ENCODE results near the gene COMTD1.

Gene COMTD1

GRCh38 chr10:75234017-75234682, 1.6 kb downstream of the COMTD1 start:
- H3K9ac ChIP-seq (ENCODE audit: low read length): peak overlapping the region; percentile 79
- peak overlapping the region; percentile 82 for H3K27ac ChIP-seq (ENCODE audit: low read depth, low read length)
- H3K36me3 ChIP-seq (ENCODE audit: low read length): peaks cover 17% of the 10 kb centered on the region
- no peaks in the 10 kb centered on the region for H3K27me3 ChIP-seq (ENCODE audit: low read length)
- no peaks in the 10 kb centered on the region for H3K79me2 ChIP-seq (ENCODE audit: insufficient read depth, low read length)
- H3K4me3 ChIP-seq (ENCODE audit: insufficient read depth, low read length, poor library complexity, severe bottlenecking): peak overlapping the region; percentile 72
- peaks cover 57% of the 10 kb centered on the region for H3F3A ChIP-seq (ENCODE audit: insufficient read depth)
- H4K20me1 ChIP-seq (ENCODE audit: low read depth, low read length): no peaks in the 10 kb centered on the region; the same call in 1 of the 2 replicates
- H3K4me2 ChIP-seq (ENCODE audit: low read depth, low read length, poor library complexity, severe bottlenecking): peak overlapping the region; percentile 70
- no peaks in the 10 kb centered on the region for H3K9me3 ChIP-seq (ENCODE audit: insufficient read depth, low read length)
- H2AFZ ChIP-seq (ENCODE audit: low read depth, low read length, severe bottlenecking): peak overlapping the region; percentile 50
- no peaks in the 10 kb centered on the region for H3K9me2 ChIP-seq (replicated peaks; ENCODE audit: insufficient read depth, low read length)
- TF ChIP-seq EZH2phosphoT487 (conservative IDR thresholded peaks at IDR 0.05; ENCODE audit: low read length) (no peak), CTCF (IDR thresholded peaks at IDR 0.05; ENCODE audit: insufficient read depth, low read length, poor library complexity, severe bottlenecking) (no peak)

- Histone ChIP-seq H3K9me3 (ENCODE audit: insufficient read depth, low read length) (no peaks in the 10 kb centered on the region), H3K79me2 (ENCODE audit: insufficient read depth, low read length) (peaks cover 1% of the 10 kb centered on the region; the same call in 1 of the 2 replicates), H3K27ac (ENCODE audit: low read depth, low read length) (peak overlapping the region; percentile 82), H3K27me3 (ENCODE audit: low read length) (no peaks in the 10 kb centered on the region), H3K4me3 (ENCODE audit: insufficient read depth, low read length, poor library complexity, severe bottlenecking) (no peak overlapping the region), H3F3A (ENCODE audit: insufficient read depth) (peaks cover 64% of the 10 kb centered on the region), H4K20me1 (ENCODE audit: low read depth, low read length) (no peaks in the 10 kb centered on the region; the same call in 1 of the 2 replicates), H3K9me2 (replicated peaks; ENCODE audit: insufficient read depth, low read length) (no peaks in the 10 kb centered on the region), H3K9ac (ENCODE audit: low read length) (peak overlapping the region; percentile 44), H3K36me3 (ENCODE audit: low read length) (peaks cover 17% of the 10 kb centered on the region), H3K4me2 (ENCODE audit: low read depth, low read length, poor library complexity, severe bottlenecking) (peak overlapping the region; percentile 70), H2AFZ (ENCODE audit: low read depth, low read length, severe bottlenecking) (peak overlapping the region; percentile 50)
- TF ChIP-seq CTCF (IDR thresholded peaks at IDR 0.05; ENCODE audit: insufficient read depth, low read length, poor library complexity, severe bottlenecking) (no peak), EZH2phosphoT487 (conservative IDR thresholded peaks at IDR 0.05; ENCODE audit: low read length) (no peak)
These were observed 2.2 kb downstream of the COMTD1 start for GRCh38 chr10:75233444-75234016.

- Histone ChIP-seq H3K9me2 (replicated peaks; ENCODE audit: insufficient read depth, low read length) (no peaks in the 10 kb centered on the region), H2AFZ (ENCODE audit: low read depth, low read length, severe bottlenecking) (no peak overlapping the region), H3F3A (ENCODE audit: insufficient read depth) (peaks cover 72% of the 10 kb centered on the region), H3K9ac (ENCODE audit: low read length) (no peak overlapping the region), H3K79me2 (ENCODE audit: insufficient read depth, low read length) (peaks cover 10% of the 10 kb centered on the region), H4K20me1 (ENCODE audit: low read depth, low read length) (no peaks in the 10 kb centered on the region; the same call in 1 of the 2 replicates), H3K36me3 (ENCODE audit: low read length) (peaks cover 17% of the 10 kb centered on the region), H3K4me2 (ENCODE audit: low read depth, low read length, poor library complexity, severe bottlenecking) (no peak overlapping the region), H3K27ac (ENCODE audit: low read depth, low read length) (no peak overlapping the region), H3K4me3 (ENCODE audit: insufficient read depth, low read length, poor library complexity, severe bottlenecking) (no peak overlapping the region), H3K27me3 (ENCODE audit: low read length) (no peaks in the 10 kb centered on the region), H3K9me3 (ENCODE audit: insufficient read depth, low read length) (no peaks in the 10 kb centered on the region)
- no peak for TF ChIP-seq EZH2phosphoT487 (conservative IDR thresholded peaks at IDR 0.05; ENCODE audit: low read length)
- no peak for TF ChIP-seq CTCF (IDR thresholded peaks at IDR 0.05; ENCODE audit: insufficient read depth, low read length, poor library complexity, severe bottlenecking)
These were observed 3.8 kb downstream of the COMTD1 start for GRCh38 chr10:75231672-75232581.

Measured in SU-DHL-6 (cell line).